WERI-Rb-1 (cell line): ENCODE results near the gene ITGA7.

Experiments used
- DNase-seq: peaks from one replicate; pipeline ENCODE4 v3.0.0-alpha.2; 2020
- H3K27ac ChIP-seq: fragments of 250-450 bp; sonication (Bioruptor Pico); 2 replicates; pipeline ENCODE4 v1.5.1; 2020; ENCODE audit warnings: mild to moderate bottlenecking, moderate library complexity
- H3K27me3 ChIP-seq: fragments of 250-450 bp; sonication (Bioruptor Pico); 2 replicates; pipeline ENCODE4 v1.5.1; 2021; ENCODE audit warnings: mild to moderate bottlenecking, low read depth, moderate library complexity; ENCODE audit not compliant: insufficient read depth, severe bottlenecking
- H3K36me3 ChIP-seq: fragments of 250-450 bp; sonication (Bioruptor Pico); 2 replicates; pipeline ENCODE4 v1.5.1; 2020; ENCODE audit warnings: mild to moderate bottlenecking, moderate library complexity
- H3K4me3 ChIP-seq: 2 replicates; pipeline ENCODE4 v1.5.1; 2011; ENCODE audit warnings: low read depth, mild to moderate bottlenecking, control low read depth, low read length
- H3K9me3 ChIP-seq: fragments of 250-450 bp; sonication (Bioruptor Pico); 2 replicates; pipeline ENCODE4 v1.5.1; 2021; ENCODE audit warnings: mild to moderate bottlenecking, moderate library complexity; ENCODE audit not compliant: severe bottlenecking
- TF ChIP-seq, protein P1 (sequence below): IDR thresholded peaks from 2 replicates; pipeline ENCODE4 v1.5.1; 2011; ENCODE audit warnings: low read depth, mild to moderate bottlenecking, control low read depth, inconsistent platforms, low read length

The ITGA7 gene

DNA sequence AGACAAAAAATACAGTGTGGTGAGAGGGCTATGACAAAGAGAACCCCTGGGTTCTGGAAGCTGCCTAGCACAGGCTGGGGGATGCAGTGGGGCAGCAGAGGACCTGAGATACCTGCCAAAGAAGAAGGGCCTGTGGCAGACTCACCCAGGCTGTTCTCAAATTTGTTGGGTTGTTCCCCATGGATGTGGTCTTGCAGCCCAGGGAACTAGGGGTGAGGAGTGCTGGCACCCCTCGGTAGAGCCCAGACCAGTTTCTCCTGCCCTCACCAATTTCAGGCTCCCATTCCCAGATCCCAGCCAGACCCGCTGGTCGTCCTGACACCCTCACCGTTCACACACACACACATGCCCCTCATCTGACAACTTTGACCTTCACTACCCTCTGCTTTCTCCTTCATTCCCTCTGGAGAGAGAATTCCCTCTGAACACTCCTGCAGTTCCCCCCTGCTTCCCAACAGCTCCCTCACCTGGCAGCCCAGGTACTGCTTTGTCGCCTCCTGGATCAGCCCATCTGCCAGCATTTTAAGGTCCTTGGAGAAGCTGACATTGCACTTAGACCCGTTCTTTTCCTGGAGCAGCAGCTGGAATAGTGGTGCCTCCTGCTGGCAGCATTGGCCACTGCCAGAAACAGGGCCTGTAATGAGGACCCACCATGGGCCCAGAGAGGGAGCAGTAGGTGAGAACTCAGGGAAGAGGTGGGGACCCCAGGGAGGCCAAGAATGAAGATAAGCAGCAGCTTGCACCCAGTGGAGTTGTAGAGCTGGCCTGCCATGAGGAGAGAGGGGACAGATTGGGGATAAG, 29.3 kb upstream of the ITGA7 start:
- Histone ChIP-seq H3K27me3 (no peaks in the 10 kb centered on the region), H3K27ac (peak overlapping the region; percentile 84), H3K9me3 (no peaks in the 10 kb centered on the region), H3K36me3 (no peaks in the 10 kb centered on the region), H3K4me3 (peak overlapping the region; percentile 83)
- peak; percentile 93 for DNase-seq
- TF ChIP-seq, protein P1, sequence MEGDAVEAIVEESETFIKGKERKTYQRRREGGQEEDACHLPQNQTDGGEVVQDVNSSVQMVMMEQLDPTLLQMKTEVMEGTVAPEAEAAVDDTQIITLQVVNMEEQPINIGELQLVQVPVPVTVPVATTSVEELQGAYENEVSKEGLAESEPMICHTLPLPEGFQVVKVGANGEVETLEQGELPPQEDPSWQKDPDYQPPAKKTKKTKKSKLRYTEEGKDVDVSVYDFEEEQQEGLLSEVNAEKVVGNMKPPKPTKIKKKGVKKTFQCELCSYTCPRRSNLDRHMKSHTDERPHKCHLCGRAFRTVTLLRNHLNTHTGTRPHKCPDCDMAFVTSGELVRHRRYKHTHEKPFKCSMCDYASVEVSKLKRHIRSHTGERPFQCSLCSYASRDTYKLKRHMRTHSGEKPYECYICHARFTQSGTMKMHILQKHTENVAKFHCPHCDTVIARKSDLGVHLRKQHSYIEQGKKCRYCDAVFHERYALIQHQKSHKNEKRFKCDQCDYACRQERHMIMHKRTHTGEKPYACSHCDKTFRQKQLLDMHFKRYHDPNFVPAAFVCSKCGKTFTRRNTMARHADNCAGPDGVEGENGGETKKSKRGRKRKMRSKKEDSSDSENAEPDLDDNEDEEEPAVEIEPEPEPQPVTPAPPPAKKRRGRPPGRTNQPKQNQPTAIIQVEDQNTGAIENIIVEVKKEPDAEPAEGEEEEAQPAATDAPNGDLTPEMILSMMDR: peak; percentile 85

DNA sequence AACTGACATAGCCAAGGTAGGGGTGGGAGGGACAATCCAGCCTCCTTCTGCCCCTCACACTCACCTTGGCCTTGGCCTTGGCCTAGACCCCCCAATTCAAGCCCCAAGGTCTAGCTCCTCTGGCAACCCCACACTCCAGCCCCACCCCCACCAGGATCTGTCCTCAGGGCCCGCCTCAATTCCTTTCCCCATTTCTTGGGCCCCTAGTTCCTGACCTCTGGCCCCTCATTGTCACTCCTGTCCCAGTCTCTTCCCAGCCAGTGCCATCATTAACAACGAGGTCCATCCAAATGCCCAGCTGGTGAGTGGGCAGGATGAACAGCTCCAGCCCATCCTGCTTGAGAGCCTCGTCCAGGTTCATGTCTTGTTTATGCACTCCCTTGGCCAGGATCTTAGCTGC, 28.4 kb upstream of the ITGA7 start:
- H3K4me3 ChIP-seq: no peak overlapping the region
- H3K27me3 ChIP-seq: no peaks in the 10 kb centered on the region
- H3K36me3 ChIP-seq: no peaks in the 10 kb centered on the region
- H3K9me3 ChIP-seq: no peaks in the 10 kb centered on the region
- TF ChIP-seq, protein P1: no peak
- DNase-seq: no peak
- H3K27ac ChIP-seq: no peak overlapping the region

DNA sequence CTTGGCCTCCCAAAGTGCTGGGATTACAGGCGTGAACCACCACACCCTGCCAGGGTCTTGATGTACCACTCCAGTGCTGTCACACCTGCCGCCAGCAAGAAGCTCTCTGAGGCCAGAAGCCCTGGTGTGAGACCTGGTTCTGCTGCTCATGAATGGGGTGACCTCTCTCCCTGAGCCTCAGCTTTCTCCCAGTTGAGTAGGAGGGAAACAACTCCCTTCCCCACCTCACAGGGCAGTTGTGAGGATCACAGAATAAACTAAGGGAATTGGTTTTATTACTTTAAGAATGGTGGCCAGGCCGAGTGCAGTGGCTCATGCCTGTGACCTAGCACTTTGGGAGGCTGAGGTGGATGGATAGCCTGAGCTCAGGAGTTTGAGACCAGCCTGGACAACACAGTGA, 26.9 kb upstream of the ITGA7 start:
- no peaks in the 10 kb centered on the region for H3K27me3 ChIP-seq
- no peaks in the 10 kb centered on the region for H3K36me3 ChIP-seq
- H3K27ac ChIP-seq: no peak overlapping the region
- TF ChIP-seq, protein P1: no peak
- H3K9me3 ChIP-seq: no peaks in the 10 kb centered on the region
- no peak for DNase-seq
- H3K4me3 ChIP-seq: no peak overlapping the region

GRCh38 chr12:55733858-55734257, 26.2 kb upstream of the ITGA7 start:
- H3K36me3 ChIP-seq: no peaks in the 10 kb centered on the region
- no peak for DNase-seq
- TF ChIP-seq, protein P1: no peak
- no peaks in the 10 kb centered on the region for H3K9me3 ChIP-seq
- H3K4me3 ChIP-seq: no peak overlapping the region
- no peaks in the 10 kb centered on the region for H3K27me3 ChIP-seq
- H3K27ac ChIP-seq: no peak overlapping the region

- Histone ChIP-seq H3K4me3 (no peak overlapping the region), H3K36me3 (peaks cover 2% of the 10 kb centered on the region; the same call in 1 of the 2 replicates), H3K27me3 (no peaks in the 10 kb centered on the region), H3K9me3 (no peaks in the 10 kb centered on the region), H3K27ac (no peak overlapping the region)
- TF ChIP-seq, protein P1: no peak
- DNase-seq: no peak
Measured at GRCh38 chr12:55733021-55733555, 25.4 kb upstream of the ITGA7 start.

- peaks cover 4% of the 10 kb centered on the region for H3K36me3 ChIP-seq
- TF ChIP-seq, protein P1: no peak
- DNase-seq: no peak
- no peak overlapping the region for H3K27ac ChIP-seq
- no peaks in the 10 kb centered on the region for H3K27me3 ChIP-seq
- H3K9me3 ChIP-seq: no peaks in the 10 kb centered on the region
- no peak overlapping the region for H3K4me3 ChIP-seq
Measured at GRCh38 chr12:55732288-55732687, 24.6 kb upstream of the ITGA7 start.
